GM23338 (cell line): ENCODE measurements around the gene ORAI1. TPM values are rescaled to one million over a fixed set of nuclear protein-coding genes. Genes with fewer than 3 reads are reported as not detected.

ENCODE experiments used
- ATAC-seq: fragments of 200-7000 bp; cut with Tn5 transposase; 3 replicates; pipeline ENCODE4 v1.9.1; 2020
- DNase-seq: peaks from one replicate; pipeline ENCODE4 v3.0.0-alpha.2; 2015; ENCODE audit warnings: low spot score
- H2AFZ ChIP-seq: fragments of 200-600 bp; sonication (generic); 2 replicates; pipeline ENCODE4 v1.8.0; 2016; ENCODE audit warnings: antibody characterized with exemption, mild to moderate bottlenecking, moderate library complexity
- H3F3A ChIP-seq: fragments of 200-600 bp; sonication (generic); replicated peaks from 2 replicates; pipeline ENCODE4 v1.8.0; 2017; ENCODE audit warnings: antibody characterized with exemption, mixed run types, low read depth
- H3K27ac ChIP-seq: fragments of 200-600 bp; sonication (generic); 2 replicates; pipeline ENCODE4 v1.6.1; 2016; ENCODE audit warnings: low read depth
- H3K27me3 ChIP-seq: fragments of 200-600 bp; sonication (generic); 2 replicates; pipeline ENCODE4 v1.8.0; 2016; ENCODE audit warnings: mild to moderate bottlenecking, mixed run types, moderate library complexity; ENCODE audit not compliant: insufficient read depth
- H3K36me3 ChIP-seq: fragments of 200-600 bp; sonication (generic); 2 replicates; pipeline ENCODE4 v1.8.0; 2016; ENCODE audit warnings: mild to moderate bottlenecking; ENCODE audit not compliant: insufficient read depth
- H3K4me1 ChIP-seq: fragments of 200-600 bp; sonication (generic); 2 replicates; pipeline ENCODE4 v1.8.0; 2016; ENCODE audit warnings: mild to moderate bottlenecking, moderate library complexity; ENCODE audit not compliant: insufficient read depth
- H3K4me2 ChIP-seq: fragments of 200-600 bp; sonication (generic); 2 replicates; pipeline ENCODE4 v1.7.1; 2017; ENCODE audit warnings: mixed run types
- H3K4me3 ChIP-seq: fragments of 200-600 bp; sonication (generic); 2 replicates; pipeline ENCODE4 v1.6.1; 2016; ENCODE audit warnings: mixed run types
- H3K79me2 ChIP-seq: fragments of 200-600 bp; sonication (generic); replicated peaks from 2 replicates; pipeline ENCODE4 v1.8.0; 2017; ENCODE audit warnings: mild to moderate bottlenecking; ENCODE audit not compliant: insufficient read depth
- H3K9me2 ChIP-seq: fragments of 200-600 bp; sonication (generic); 2 replicates; pipeline ENCODE4 v1.8.0; 2017; ENCODE audit not compliant: insufficient read depth
- H4K20me1 ChIP-seq: fragments of 200-600 bp; sonication (generic); replicated peaks from 2 replicates; pipeline ENCODE4 v1.8.0; 2017; ENCODE audit warnings: mild to moderate bottlenecking; ENCODE audit not compliant: insufficient read depth
- H3K27ac Mint-ChIP-seq: 2 replicates; pipeline ENCODE4 v1.8.0; 2020; ENCODE audit warnings: inconsistent platforms, mild to moderate bottlenecking, moderate library complexity, mixed read lengths
- H3K27me3 Mint-ChIP-seq: 3 replicates; pipeline ENCODE4 v1.8.0; 2022; ENCODE audit warnings: low read depth, mild to moderate bottlenecking, moderate library complexity, mixed read lengths, inconsistent platforms; ENCODE audit not compliant: insufficient read depth, poor library complexity
- H3K36me3 Mint-ChIP-seq: 3 replicates; pipeline ENCODE4 v1.8.0; 2021; ENCODE audit warnings: low read depth, mild to moderate bottlenecking, inconsistent platforms, moderate library complexity, mixed read lengths
- H3K4me1 Mint-ChIP-seq: 3 replicates; pipeline ENCODE4 v1.8.0; 2020; ENCODE audit warnings: mild to moderate bottlenecking, inconsistent platforms, mixed read lengths
- H3K4me3 Mint-ChIP-seq: 3 replicates; pipeline ENCODE4 v1.8.0; 2021; ENCODE audit warnings: moderate library complexity, mild to moderate bottlenecking, inconsistent platforms, mixed read lengths
- H3K9me3 Mint-ChIP-seq: 3 replicates; pipeline ENCODE4 v1.8.0; 2020; ENCODE audit warnings: moderate library complexity, mild to moderate bottlenecking, inconsistent platforms, mixed read lengths
- CREB1 ChIP-seq: fragments of 250-450 bp; sonication (Bioruptor Pico); IDR thresholded peaks from 2 replicates; pipeline ENCODE4 v1.5.0; 2020; ENCODE audit warnings: low read depth, mild to moderate bottlenecking, moderate library complexity
- POLR2AphosphoS5 ChIP-seq: IDR thresholded peaks from 2 replicates; pipeline ENCODE4 v1.6.1; 2016; ENCODE audit warnings: antibody characterized with exemption, low read depth
- polyA plus RNA-seq: library from polyadenylated mRNA; unstranded; fragments of >200 nt; fragmentation: Nextera tagmentation; extraction: Ambion mirVana; gene quantifications from 2 replicates; pipeline ENCODE4 v1.2.1, GENCODE V29; 2016
- total RNA-seq: library from RNA; depleted of rRNA; stranded (reverse); fragments of >200 nt; shearing (Covaris generic); gene quantifications from 2 replicates; pipeline ENCODE4 v1.2.3, GENCODE V29; 2014
- TF ChIP-seq, protein P1 (sequence below): IDR thresholded peaks from 2 replicates; pipeline ENCODE4 v1.6.1; 2016; ENCODE audit warnings: antibody characterized with exemption
- TF ChIP-seq, protein P2 (sequence below): IDR thresholded peaks from one replicate; pipeline ENCODE4 v1.6.1; 2018; ENCODE audit warnings: antibody characterized with exemption; ENCODE audit not compliant: unreplicated experiment

The ORAI1 gene
- total and polyA plus RNA-seq, 2 experiments from 2014 or later, result 23.7 to 32.0 TPM

DNA sequence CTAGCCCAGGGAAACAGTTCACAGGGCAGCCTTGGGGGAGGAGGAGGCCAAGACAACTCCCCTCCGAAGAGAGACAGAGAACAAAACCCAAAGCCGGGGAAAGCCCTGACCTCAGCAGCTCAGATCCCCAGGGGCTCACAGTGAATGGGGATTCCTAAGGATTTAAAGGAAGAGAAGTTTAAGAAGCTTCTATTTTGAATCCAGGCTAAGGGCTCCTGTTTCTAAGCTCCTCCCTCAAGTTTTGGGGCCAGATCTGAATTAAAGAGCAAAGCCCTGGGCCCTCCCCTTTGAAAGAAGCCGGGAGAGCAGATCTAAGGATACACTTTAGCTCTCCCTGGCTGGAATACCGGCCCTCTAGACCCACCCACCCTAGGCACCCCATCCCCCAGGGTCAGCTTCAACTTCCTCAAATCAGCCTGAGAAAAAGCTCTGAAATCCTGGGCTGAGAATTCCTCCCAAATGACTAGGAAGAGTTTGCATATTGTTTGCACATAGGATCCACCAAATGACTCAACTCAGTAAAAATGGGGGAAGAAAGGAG, 49.4 kb upstream of the ORAI1 start:
- Histone ChIP-seq H3K27ac (peak overlapping the region; percentile 100), H3K9me2 (no peaks in the 10 kb centered on the region), H3K27me3 (no peaks in the 10 kb centered on the region), H3K4me2 (peak overlapping the region; percentile 97), H3K36me3 (peaks cover 41% of the 10 kb centered on the region), H3F3A (peaks cover 54% of the 10 kb centered on the region), H3K4me1 (peaks cover 20% of the 10 kb centered on the region), H3K79me2 (peaks cover 76% of the 10 kb centered on the region), H4K20me1 (peaks cover 19% of the 10 kb centered on the region), H2AFZ (no peak overlapping the region), H3K4me3 (peak overlapping the region; percentile 90)
- peaks cover 52% of the 10 kb centered on the region for H3K36me3 Mint-ChIP-seq
- H3K4me3 Mint-ChIP-seq, result peak overlapping the region; percentile 90
- DNase-seq (peak; percentile 92), ATAC-seq (peak; percentile 49)
- TF ChIP-seq, protein P1, sequence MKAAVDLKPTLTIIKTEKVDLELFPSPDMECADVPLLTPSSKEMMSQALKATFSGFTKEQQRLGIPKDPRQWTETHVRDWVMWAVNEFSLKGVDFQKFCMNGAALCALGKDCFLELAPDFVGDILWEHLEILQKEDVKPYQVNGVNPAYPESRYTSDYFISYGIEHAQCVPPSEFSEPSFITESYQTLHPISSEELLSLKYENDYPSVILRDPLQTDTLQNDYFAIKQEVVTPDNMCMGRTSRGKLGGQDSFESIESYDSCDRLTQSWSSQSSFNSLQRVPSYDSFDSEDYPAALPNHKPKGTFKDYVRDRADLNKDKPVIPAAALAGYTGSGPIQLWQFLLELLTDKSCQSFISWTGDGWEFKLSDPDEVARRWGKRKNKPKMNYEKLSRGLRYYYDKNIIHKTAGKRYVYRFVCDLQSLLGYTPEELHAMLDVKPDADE, result no peak
- TF ChIP-seq POLR2AphosphoS5 (peak; percentile 67), CREB1 (CRISPR knock-in tag) (0 out of 2 replicates have a peak, but pooled peaks have one; percentile 12)
- H3K9me3 Mint-ChIP-seq, result no peaks in the 10 kb centered on the region
- peaks cover 16% of the 10 kb centered on the region for H3K27me3 Mint-ChIP-seq
- H3K4me1 Mint-ChIP-seq, result peaks cover 37% of the 10 kb centered on the region
- H3K27ac Mint-ChIP-seq, result peak overlapping the region; percentile 99

DNA sequence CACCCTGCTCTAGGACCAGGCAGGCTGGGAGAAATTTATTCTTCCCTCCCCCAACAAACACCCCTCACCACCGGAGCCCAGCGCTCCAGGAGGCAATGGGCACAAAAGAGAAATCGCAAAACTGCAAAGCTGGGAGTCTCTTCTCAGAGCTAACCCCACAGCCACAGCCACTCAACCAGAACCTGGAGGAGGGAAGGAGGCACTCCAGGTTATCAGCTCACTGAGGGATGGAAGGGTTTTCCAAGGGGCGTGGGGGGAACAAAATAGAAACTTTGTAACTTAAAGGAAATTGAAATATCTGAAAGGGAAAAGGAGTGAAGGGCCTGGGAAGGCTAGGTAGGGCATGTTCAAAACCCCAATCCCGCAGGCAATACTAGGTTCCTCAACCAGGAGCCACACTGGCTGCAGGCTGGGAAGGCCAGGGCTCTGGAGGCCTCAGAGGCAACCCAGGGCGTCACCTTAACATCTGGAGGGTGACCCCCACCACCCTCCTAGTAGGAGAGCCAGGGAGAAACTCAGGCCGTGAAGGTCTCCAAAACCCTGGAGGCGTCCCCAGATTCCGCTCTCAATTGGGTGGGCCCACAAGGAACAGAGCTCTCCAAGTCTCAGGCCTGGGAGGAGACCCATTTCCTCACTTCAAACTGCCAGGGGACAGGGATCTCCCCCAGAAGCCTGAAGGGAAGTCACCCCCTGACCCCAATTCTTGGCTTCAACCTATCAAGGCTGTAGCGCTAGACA, 48.7 kb upstream of the ORAI1 start:
- ATAC-seq, result peak; percentile 4

More for the DNA sequence above, 48.7 kb upstream of the ORAI1 start:
- peaks cover 20% of the 10 kb centered on the region for H3K4me1 ChIP-seq
- peak; percentile 69 for DNase-seq
- H3K9me2 ChIP-seq, result no peaks in the 10 kb centered on the region
- no peaks in the 10 kb centered on the region for H3K9me3 Mint-ChIP-seq
- H3K79me2 ChIP-seq, result peaks cover 73% of the 10 kb centered on the region
- H3K27ac Mint-ChIP-seq, result peak overlapping the region; percentile 99
- H3K4me1 Mint-ChIP-seq, result peaks cover 39% of the 10 kb centered on the region
- H3K27me3 ChIP-seq, result no peaks in the 10 kb centered on the region
- peak overlapping the region; percentile 97 for H3K4me2 ChIP-seq
- H4K20me1 ChIP-seq, result peaks cover 16% of the 10 kb centered on the region
- H3K27me3 Mint-ChIP-seq, result peaks cover 15% of the 10 kb centered on the region
- H3K36me3 ChIP-seq, result peaks cover 34% of the 10 kb centered on the region
- no peak overlapping the region for H2AFZ ChIP-seq
- H3F3A ChIP-seq, result peaks cover 51% of the 10 kb centered on the region
- peaks cover 45% of the 10 kb centered on the region for H3K36me3 Mint-ChIP-seq
- peak overlapping the region; percentile 100 for H3K27ac ChIP-seq
- peak overlapping the region; percentile 90 for H3K4me3 ChIP-seq
- TF ChIP-seq POLR2AphosphoS5, result peak; percentile 45; the same call in 1 of the 2 replicates
- TF ChIP-seq, protein P2, sequence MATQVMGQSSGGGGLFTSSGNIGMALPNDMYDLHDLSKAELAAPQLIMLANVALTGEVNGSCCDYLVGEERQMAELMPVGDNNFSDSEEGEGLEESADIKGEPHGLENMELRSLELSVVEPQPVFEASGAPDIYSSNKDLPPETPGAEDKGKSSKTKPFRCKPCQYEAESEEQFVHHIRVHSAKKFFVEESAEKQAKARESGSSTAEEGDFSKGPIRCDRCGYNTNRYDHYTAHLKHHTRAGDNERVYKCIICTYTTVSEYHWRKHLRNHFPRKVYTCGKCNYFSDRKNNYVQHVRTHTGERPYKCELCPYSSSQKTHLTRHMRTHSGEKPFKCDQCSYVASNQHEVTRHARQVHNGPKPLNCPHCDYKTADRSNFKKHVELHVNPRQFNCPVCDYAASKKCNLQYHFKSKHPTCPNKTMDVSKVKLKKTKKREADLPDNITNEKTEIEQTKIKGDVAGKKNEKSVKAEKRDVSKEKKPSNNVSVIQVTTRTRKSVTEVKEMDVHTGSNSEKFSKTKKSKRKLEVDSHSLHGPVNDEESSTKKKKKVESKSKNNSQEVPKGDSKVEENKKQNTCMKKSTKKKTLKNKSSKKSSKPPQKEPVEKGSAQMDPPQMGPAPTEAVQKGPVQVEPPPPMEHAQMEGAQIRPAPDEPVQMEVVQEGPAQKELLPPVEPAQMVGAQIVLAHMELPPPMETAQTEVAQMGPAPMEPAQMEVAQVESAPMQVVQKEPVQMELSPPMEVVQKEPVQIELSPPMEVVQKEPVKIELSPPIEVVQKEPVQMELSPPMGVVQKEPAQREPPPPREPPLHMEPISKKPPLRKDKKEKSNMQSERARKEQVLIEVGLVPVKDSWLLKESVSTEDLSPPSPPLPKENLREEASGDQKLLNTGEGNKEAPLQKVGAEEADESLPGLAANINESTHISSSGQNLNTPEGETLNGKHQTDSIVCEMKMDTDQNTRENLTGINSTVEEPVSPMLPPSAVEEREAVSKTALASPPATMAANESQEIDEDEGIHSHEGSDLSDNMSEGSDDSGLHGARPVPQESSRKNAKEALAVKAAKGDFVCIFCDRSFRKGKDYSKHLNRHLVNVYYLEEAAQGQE, result no peak
- H3K4me3 Mint-ChIP-seq, result peak overlapping the region; percentile 90
